Germinal center (tissue), 1 donor: ENCODE measurements around the gene C1QL1.

Source experiments
- DNase-seq: peaks from one replicate; pipeline ENCODE4 v3.0.0; 2012; ENCODE audit warnings: mixed read lengths, low spot score

The C1QL1 gene

DNA sequence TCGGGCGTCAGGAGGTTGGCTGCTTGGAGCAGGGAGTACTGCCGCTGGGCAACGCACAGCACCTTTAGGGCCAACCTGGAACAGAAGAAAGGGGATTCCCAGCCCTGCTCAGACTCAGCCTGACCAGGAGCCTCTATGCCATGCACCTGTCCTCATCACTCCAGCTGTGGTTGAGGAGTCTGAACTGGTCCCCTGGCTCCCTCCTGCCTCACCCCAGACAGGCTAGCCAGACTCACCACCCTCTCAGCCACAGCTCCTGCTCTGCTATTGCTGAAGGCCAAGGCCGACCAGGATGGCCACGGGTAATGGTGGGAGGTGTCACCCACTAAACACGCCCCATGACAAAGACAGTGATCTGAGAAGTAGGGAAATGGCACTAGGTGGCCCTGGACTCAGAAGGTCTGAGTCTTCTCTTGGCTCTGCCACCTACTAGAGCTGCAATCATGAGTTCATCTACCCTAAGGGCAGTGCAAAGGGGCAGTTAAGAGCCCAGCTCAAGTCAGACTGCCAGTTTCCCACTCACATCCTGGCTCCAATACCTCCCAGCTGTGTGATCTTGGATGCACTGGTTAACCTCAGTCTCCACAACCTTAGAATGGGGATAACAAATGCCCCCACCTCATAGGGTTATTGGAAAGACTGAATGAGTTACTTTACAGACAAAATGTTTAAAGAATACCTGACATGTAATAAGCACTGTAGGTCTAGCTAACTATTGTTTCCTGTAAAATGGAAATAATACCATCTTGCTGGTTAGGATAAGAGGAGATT, 39.0 kb downstream of the C1QL1 start:
- DNase-seq, result no peak

DNA sequence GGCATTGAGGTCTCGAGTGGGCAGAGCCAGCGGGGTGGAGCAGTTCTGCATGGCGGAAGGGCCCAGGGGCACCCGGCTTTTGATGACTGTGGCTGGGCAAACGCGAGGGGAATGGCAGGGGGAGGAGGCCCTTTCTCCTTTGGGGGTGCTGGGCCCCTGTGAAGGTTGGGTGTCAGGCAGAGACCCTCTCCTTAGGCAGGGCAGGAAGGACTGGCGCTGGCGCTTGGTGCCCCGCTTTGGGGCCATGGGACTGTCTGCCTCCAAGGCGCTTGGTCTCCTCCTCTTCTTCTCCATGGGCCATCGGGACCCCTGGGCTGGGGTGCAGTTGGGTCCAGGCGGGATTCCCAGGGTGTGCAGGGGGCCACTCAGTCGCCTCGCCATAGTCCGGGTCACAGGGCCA, 40.0 kb downstream of the C1QL1 start:
- DNase-seq, result no peak

DNA sequence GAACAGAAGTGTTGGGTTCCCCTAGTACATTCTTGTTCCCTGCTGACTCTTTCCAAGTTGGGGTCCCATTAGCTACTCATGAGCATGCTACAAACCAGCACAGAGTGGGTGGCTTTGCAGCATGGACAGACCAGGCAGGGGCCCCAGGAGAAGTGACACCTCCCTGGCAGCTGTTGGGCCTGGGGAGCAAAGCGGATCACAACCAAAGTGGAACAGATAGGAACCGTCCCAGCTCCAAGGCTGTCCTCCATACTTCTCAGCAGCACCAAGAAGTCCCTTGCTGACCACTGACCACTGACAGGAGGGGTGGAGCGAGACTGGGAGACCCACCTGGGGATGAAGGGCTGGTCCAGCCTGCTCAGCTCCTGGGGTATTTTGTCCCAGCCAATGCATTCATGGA, 40.4 kb downstream of the C1QL1 start:
- DNase-seq, result no peak

DNA sequence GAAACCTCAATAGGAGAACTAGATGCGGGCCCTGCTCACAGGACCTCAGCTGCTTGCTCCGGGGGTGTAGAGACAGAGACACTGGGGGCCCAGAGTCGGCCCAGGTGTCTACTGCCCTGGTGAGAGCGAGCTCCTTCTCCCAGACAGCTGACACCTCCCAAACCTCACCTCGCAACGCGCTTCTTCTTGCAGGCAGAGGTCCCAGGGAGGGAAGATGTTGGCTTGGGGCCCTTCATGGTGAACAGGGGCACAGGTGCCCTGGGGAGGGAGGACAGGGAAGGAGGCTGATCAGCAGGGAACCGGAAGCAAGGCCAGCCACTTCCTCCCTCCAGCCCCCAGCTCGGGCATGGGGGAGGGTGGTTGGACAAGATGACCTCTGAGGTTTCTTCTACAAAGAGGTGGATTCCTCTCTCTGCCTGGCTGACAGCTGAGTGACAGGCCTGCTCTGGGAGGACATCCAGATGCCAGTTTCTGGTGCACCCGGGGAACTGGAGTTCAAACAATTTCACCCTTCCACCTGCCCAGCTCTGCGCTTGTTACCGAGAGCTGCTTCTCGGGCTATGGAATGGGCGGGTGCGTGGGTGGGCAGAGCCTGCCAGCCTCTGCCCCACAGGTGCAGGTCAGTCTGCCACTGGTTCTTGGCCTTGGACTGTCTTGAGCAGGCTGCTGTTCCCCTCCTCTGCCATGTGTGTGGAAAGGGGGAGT, 41.1 kb downstream of the C1QL1 start:
- DNase-seq, result no peak

DNA sequence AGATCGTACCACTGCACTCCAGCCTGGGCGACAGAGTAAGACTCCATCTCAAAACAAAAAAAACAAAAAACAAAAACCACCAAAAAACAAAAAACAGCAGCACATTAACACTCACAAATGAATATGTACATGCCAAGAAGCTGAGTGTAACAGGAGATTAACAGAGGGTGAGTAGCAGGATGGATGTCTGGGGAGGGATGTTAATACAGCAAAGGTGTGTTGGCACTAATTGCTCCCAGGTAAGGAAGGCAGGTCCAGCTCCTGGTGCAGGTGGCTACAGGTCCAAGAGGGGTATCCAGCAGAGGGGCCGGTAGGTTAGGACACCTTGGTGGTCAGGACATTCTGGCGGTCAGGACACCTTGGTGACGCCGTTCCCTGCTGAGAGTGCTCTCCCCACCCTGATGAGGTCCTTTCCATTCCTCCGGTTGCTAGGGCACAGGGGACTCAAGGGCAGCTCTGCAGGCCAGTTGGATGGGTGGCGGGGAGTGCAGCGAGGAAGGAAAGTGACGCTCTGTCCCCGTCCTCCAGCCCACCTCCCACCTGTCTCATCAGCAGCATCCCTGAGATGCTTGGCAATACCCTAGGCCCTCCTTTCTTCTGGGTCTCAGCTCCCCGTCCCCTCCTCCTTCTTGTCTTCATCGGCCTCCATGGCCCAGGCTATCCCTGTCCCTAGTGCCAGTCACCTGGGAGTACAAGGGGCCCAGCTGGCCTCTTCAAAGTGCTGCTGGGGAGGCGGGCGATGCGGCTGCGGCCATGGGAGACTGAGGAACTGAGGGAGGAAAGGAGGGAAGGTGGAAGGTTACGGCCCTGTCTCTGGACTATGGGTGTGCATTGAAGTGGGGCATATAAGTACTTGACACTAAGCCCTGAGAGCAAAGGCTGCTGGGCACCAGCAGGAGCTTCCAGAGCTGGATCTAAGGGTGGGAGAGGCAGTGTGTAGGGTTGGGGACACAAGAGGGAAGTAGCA, 42.1 kb downstream of the C1QL1 start:
- DNase-seq, result no peak

DNA sequence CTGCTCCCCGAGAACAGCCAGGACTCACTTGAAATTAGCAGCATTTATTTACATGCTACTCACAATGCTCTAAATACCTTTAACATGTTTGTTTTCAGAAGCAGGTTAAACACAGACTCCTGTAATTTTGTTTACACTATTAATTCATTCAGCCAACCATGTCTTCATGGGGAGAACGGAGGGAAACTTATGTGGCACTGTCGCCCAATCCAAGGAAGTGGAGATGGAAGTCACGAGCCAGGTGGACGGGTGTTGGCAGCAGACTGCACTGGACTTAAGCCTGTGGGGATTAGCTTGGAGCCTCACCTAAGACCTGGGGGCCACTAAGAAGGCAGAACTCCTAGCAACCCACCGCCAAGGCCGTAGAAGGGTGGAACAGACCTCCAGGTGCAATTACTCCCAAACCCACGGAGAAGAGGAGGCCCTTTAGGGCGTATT, 44.0 kb downstream of the C1QL1 start:
- no peak for DNase-seq

DNA sequence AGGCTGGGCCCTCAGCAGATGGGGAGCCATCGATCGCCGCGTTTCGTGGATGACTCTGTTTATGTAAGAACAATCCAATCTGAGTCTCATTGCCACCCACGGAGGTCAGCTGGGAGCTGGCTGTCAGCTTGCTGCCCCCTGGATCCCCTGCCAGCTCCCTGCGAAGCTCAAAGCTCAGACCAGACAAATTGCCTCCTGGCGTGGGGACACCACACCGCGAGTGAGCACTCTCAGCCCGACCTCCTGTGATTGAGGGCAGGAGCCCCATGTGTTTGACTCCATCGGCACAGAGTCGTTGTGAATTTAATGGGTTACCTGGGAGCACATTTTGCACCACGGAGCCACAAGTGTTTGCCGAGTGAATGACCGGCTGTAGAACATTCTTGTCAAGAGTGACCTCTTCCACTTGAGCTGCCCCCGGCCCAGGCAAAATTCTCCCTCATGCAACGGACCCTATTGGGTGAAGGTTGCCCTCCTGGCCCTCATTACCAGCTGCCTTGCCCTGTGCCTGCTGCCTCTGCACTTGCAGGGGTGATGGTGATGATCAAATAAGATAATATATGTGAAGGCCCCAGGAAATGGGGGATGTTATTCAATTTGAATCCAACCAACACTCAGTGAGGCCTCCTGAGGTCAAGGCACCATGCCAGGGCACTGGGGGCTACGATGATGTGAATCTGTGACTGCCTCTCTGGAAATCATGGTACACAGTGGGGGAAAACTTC, 45.2 kb downstream of the C1QL1 start:
- DNase-seq, result no peak

DNA sequence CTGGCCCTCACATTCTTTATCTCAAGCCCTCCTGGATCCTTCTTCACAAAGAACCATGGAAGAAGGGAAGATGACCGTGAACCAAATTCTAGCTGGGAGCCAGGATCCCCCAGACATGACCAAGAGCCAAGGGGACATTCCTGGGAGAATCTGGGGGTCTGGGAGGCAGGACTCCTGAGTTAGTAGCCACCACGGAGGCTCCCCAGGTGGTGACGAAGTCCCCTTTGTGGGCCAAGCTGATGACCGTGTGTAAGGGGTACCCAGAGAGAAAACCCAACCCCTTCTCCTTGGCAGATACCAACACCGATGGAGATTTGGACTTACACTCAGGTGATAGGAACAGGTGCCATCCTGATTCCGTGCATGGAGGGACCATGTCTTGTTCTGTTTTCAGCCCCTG, 46.0 kb downstream of the C1QL1 start:
- DNase-seq, result no peak

DNA sequence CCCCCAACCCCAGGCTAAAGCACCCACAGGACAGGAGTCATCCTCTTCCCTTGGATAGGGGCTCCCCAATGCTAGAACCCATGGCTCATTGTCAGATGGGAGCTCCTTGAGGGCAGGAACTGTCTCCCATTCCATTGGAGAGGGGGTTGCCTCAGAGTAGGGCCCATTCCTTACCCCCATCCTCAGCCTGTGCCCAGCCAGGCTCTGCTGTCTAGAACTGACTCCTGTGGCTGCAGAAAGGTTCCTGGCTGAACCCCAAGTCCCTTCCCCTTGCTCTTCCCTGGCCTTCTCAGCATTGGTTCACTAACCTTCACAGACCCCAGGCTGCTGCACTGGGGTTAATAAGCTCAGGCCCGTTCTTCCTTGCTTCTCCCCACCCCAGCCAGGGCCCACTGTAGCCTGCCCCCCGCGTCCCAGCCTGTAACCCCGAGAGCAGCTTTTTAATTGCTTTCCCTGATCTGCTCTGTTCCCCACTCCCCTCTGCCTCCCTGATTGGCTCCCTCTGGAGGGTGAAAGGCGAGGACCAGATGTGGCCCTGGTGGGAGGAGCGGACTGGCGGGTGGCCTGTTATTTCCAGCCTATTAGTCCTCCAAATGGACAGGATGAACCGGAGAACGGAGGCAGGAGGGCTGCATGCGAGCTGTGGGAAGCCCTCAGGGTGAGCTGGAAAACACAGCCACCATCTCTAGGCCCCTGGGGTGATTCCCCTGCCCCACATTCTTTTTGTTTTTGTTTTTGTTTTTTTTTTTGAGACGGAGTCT, 46.8 kb downstream of the C1QL1 start:
- no peak for DNase-seq

DNA sequence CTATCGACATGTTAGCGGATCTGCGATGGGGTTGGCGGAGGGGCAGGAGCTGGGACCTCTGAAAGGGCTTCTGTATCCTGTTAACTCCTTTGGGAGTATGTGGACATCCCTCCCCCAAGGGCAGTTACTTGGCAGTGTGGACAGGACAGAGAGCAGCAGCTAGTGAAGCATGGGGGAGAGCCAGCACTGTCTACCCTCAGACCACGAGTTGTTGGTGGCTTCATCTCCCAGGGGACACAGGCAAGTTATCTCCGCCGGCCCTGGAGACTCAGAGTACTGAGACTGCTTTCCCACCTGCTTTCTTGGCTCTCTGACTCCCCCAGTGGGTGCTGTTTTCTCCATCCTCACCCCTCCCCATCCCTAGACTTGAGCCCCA, 47.5 kb downstream of the C1QL1 start:
- DNase-seq, result no peak

DNA sequence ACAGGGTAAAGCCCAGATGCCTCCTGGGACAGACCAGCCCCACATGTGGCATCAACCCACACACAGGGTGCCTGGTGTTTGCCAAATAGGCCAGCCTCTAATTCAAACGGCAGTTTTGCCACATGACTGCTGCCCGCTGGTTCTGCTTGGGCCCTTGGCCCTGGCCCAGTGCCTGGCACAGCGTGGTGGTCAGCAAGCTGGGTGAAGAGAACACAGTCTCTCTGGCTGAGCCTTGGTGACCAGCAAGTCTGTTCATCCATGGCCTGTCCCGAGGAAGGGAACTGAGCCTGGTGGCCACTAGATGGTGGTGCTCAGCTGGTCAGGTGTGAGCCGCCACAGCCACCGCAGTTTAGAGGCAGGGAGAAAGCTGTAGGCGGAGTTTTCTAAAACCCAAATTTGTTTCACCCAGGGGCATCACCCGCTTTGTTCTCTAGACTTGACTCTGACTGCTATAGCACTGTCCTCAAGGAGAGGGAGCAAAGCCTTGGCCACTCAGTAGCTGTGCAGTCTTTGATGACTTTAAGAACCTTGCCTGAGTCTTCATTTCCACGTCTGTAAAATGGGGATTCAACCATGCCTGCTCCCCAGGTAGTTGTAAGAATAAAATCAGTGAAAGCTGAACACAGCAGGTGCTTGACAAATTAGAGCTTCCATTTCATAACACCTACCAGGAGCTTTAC, 48.1 kb downstream of the C1QL1 start:
- peak; percentile 71 for DNase-seq

DNA sequence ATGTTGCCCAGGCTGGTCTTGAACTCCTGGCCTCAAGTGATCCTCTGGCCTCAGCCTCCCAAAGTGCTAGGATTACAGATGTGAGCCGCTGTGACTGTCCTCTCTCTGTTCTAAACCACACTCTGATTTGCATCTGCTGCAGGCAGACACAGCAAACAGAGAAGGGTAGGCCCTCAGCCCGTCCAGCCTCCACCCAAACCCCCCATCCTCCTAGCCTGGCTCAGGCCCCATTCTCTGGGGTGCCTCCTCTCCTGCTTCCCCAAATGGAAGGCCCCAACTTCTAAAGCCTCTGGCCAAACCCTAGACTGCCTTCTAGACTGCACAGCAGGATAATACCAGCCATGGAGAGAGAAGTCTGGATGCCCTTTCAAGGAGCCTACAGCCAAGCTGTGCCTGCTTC, 48.7 kb downstream of the C1QL1 start:
- no peak for DNase-seq

DNA sequence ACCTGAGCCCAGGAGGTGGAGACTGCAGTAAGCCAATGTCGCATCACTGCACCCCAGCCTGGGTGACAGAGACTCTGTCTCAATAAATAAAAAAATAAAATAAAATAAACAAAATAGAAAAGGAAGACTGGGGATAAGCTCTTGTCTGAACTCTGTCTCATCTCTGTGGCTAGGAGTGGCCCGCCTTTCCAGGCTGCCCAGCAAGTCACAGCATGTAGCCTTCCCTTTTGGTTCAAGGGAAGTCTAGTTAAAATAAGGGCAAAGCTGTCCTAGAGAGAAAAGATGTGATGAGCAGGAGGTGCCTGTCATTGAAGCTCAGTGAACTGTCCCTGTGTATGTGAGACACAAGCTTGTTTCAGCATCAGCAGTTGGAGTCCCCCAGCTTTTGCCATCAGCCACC, 50.1 kb downstream of the C1QL1 start:
- no peak for DNase-seq

DNA sequence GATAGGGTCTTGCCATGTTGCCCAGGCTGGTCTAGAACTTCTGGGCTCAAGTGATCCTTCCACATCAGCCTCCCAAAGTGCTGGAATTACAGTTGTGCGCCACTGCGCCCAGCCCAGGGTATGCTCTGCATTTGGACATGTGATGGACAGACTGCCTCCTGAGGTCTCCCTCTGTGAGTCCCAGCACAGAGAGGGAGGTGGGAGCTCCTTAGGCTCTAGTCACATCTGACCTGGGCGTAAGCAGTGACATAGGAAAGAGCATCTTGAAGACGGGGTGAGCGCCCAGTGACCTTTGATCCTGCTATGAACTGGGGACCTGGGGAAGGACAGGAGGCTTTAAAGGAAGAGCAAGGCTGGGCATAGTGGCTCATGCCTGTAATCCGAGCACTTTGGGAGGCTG, 50.6 kb downstream of the C1QL1 start:
- no peak for DNase-seq

DNA sequence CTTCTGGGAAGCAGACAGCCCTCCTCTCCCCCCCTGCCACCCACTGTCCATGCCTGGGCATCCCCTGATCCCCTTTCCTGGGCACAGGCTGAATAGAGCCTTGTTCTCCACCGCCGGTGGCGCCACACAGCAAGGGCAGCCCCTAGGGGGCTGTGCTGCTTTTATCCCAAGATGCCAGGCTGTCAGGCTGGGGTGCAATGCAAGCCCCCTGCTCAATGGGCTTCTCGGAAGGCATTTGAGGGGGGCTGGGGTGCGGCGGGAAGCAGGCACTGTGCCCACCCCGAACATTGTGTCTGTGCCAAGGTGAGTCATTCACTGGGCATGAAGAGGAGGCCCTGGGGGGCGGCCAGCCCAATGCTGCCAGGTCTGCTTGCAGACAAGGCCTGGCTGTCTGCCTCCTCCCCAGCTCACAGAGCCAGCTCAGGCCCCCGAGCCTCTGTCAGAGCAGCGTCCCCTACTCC, 51.3 kb downstream of the C1QL1 start:
- DNase-seq, result no peak

DNA sequence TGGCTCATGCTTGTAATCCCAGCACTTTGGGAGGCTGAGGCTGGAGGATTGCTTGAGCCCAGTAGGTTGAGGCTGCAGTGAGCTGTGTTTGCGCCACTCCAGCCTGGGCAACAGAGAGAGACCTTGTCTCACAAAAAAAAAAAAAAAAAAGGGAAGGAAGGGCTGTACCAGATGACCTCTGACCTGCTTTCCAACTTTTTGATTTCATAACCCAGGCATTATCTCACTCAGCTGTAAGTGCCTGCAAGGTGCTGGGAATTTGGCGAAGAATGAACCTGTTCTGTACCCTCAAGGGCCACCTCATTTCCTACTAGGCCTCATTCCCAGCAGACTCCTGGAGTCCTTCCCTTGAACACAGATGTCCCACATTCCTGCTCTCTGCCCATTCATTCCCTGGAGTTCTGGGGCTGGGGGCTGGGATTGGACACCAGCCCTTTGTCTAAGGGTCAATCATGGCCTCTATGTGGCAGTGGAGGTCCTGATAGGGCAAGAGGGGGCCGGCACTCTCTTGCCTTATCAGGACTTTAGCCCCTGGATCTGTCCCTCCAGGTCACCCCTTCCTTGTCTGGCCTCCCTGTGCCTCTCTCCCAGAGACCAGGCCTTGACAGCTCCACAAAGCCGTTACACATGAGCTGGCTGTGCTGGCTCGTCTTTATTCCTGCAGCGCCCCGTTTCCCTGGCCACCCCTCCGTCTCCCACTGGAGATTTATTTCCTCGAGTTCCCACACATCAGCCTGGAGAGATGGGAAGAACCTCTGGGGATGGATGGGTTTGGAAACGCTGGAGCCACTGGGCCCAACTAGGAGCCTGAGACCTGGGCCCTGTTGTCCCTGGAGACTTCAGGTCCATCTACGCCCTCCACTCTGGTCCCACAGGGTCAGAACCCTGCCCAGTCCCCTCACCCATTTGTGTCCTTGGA, 52.0 kb downstream of the C1QL1 start:
- no peak for DNase-seq

DNA sequence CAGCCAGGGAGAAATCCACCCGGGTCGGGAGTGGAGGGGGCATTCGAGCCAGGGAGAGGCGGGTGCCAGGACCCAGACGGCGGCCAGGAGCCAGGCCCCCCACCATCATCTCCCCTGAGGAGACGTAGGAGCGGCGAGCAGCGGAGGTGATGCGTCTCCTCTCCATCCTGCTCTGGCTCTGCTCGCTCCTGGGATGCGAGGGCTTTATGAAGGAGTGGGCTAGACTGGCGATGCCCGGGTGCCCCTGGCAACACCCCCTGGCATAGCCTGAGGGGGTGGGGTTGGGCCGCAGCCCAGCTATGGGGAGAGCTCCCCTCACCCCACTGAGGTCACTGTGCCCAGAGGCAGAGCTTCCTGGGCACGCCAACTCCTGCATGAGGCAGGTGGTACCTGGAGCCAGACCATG, 52.8 kb downstream of the C1QL1 start, which contains the start of gene GFAP:
GFAP (minus strand) TSS at position 180 of the 406 bp plus-strand sequence; CDS start at position 166, 14 bp downstream.
- DNase-seq, result no peak

DNA sequence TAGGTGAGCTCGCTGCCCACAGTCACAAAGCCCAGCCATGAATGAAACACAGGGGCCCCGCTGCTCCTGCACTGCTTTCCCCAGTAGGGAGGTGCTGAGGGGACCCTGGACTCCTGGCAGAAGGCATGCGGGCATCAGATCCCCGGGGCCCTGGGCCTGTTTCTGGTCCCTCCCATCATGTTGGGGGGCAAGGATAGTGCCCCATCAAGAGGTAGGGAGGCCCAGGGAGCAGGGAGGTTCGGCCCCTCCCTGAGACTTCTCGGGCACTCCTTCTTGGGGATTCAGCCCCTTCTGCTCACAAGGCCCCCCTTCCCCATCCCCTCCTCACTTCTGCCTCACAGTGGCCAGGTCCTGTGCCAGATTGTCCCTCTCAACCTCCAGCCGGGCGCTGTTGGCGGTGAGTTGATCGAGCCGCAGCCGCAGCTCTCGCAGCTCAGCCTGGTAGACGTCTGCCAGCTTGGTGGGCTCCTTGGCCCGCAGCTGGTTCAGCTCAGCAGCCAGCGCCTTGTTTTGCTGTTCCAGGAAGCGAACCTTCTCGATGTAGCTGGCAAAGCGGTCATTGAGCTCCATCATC, 53.3 kb downstream of the C1QL1 start:
- no peak for DNase-seq

DNA sequence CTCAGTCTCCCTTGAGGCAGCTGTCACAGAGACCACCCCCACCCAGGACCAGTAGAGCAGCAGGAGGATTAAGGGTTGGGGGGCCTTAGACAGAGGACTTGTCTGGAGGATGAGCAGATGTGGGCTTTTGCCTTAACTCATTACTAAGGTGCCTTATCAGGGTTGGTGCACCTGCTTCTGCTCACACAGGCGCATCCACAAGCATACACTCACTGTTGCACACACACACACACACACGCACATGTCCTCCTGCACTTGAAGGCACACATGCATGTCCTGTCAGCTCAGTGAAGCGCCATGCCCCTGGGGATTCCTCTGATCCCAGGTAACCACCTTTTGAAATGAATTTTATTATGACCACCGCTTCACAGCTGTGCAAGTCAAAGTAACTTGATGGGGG, 54.0 kb downstream of the C1QL1 start:
- no peak for DNase-seq
